IPS DF 4.7 (cell line): ENCODE results near the gene PRDM11.

Experiments used
- DNase-seq: peaks from one replicate; pipeline ENCODE4 v3.0.0-alpha.2; 2013; ENCODE audit warnings: low spot score; ENCODE audit errors: extremely low read depth

Gene PRDM11

DNA sequence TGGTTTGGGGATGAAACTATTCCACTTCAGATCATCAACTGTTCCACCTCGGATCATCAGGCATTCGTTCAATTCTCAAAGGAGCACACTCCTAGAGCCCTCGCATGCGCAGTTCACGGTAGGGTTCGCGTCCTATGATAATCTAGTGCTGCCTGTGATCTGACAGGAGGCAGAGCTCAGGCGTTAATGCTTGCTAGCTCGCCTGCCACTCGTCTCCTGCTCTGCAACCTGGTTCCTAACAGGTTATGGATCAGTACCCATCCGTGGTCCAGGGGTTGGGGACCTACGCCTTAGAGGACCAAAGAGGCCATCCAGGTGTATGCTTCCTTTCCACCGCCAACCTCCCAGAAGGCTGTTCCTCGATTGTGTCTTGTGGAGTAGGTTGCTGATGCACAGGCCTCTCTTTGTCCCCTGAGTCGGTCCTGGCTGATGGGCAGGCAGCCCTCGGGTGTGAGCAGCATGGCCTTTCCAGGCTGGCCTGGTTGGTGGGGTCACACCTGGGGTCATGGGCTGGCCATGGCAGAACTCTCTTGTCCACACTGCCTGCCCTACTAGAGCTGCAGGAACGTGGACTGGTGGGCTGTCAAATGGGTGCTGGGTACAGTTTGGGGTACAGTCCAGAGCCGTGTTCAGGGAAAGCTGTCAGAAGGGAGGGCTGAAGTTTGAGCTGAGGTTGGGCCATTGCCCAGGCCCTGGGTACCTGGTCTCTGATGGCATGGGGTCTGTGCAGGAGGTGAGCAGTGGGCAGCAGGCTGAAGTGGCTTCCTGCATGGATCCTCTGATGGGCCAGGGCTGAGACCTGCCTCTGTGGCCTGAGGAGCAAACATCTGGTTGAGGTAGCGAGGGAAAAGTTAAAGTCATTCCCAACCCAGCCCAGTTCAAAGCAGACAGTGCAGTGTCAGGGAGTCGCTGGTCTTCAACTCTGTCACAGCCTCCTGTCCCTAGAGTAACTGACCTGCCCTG lies 11.1 kb downstream of the PRDM11 start:
- no peak for DNase-seq

DNA sequence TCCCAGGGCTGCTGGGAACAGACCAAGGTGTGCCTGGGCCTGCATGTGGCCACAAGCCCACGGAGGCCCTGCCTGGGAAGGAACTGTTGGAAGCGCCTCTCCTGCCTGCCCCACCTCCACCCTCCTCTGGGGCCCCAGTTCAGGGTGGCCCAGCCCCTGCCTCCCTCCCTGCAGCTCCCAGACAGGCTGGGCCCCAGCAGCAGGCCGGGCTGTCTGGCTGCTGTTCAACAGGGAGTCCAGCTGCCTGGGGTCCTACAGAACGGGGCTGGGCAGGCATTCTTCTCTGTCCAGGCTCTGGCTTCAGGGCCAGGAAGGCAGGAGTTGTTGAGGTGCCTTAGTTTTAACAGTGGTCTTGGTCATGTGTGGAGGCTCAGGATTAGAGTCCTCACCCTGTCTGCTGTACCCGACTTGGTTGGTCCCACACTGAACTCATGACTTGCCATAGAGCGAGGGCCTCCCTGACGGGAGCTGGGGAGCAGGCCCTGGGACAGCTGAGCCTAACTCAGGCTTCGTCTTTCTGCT lies 11.8 kb downstream of the PRDM11 start:
- DNase-seq = no peak

DNA sequence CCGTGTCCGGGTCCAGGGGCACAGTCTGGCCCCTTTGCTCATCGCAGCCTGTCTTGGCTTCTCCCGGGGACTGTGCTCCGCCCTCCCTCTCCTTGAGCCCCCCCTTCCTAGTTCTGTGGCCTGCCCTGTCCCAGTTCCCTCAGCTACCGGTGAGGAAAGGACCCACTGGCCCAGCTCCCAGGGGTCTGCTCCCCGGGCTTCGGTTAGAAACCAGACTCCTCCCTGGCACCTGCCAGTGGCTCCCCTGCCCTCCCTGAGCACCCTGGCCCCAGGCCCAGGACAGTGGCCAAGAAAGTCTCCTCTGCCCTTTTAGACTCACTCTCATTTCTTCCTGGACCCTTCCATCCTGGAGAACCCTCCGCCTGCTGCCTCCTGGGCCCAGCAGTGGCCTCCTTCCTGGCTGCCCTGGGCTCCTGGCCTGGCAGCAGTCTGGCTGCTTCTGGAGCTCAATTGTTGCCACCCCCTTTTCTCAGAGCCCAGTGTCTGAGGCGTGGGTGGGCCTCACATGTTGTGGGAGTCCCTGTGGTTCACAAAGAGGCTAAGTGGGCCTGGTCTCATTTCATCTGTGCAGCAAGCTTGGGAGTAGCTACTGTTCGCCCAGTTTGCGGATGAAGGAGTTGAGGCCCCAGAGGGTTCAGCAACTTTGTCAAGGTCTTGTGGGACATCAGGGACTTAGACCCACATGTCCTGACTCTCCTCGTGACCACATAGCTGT lies 12.6 kb downstream of the PRDM11 start:
- no peak for DNase-seq

DNA sequence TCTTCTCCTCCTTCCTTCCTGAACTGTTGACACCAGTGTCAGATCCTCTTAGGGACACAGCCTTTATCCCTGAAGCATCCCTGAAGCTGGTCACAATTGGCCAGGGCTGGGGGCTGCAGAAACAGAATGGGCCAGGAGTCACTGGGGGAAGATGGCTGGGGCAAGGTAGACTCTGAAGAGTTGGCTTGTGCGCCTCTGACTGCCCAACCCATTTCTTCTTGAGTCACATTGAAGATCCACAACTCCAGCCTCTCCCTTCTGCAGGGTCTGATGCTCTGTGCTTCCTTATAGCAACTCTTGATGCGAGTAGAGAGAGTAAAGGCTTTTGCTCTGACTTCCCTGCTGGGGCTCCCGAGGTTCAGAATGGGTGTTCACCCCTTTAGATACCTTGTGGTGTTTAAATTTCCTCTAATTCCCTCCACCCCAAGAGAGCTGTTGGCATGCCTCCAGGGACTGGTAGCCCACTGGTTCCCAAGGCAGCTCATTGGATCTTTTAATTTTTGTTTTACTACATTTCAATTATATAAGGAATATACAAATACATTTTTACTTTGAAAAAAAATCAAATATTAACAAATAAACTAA lies 13.4 kb downstream of the PRDM11 start:
- no peak for DNase-seq

DNA sequence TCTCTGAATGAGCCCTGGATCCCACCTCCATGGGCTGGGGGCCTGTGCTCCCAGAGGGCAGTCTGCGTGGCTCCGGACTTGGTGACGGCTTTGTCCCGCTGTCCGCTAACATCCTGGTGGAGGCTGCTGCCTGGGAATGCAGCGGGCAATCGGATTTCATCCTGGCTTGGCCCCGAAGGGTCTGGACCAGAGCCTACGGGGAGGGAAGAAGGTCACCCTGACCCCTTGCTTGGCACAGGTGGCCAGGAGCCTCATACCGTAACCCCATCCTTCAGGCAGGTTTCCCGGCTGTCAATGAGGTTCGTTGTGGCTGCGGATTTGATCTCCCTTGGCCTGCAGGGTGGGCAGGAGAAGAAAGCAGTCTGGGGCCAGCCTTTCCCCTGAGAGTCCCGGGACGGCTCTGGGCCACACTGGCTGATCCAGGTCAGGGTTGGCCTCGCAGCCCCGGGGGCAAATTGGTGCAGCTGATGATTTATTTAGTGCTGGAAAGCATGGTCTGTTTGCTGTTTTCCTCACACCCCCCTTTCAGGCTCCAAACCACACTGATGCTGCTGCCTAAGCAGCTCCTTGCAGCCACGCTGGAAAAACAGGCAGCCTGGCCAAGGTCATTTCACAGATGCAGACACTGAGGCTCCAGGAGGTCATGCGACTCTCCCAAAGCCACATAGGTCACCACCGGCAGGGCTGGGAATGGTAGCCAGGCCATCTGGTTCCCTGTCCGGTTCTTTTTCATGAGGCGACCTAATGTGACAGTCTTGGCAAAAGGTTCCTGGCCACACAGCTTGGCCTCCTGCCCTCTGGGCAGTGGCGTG lies 15.0 kb downstream of the PRDM11 start:
- DNase-seq = no peak

DNA sequence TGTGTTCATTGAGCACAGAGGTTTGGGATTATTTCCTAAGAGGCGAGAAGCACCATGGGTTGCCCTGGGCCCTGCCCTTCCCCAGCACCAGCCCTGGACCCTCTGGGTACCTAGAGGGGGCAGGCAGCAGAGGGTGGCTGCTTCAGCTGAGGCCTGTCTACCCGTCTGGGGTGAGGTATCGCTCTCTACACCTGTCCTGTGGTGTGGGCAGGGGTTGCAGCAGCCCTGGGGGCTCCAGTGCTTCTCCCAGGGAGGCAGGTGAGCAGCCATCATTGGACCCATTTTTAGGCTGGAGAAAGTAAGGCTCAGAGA lies 15.6 kb downstream of the PRDM11 start:
- no peak for DNase-seq

DNA sequence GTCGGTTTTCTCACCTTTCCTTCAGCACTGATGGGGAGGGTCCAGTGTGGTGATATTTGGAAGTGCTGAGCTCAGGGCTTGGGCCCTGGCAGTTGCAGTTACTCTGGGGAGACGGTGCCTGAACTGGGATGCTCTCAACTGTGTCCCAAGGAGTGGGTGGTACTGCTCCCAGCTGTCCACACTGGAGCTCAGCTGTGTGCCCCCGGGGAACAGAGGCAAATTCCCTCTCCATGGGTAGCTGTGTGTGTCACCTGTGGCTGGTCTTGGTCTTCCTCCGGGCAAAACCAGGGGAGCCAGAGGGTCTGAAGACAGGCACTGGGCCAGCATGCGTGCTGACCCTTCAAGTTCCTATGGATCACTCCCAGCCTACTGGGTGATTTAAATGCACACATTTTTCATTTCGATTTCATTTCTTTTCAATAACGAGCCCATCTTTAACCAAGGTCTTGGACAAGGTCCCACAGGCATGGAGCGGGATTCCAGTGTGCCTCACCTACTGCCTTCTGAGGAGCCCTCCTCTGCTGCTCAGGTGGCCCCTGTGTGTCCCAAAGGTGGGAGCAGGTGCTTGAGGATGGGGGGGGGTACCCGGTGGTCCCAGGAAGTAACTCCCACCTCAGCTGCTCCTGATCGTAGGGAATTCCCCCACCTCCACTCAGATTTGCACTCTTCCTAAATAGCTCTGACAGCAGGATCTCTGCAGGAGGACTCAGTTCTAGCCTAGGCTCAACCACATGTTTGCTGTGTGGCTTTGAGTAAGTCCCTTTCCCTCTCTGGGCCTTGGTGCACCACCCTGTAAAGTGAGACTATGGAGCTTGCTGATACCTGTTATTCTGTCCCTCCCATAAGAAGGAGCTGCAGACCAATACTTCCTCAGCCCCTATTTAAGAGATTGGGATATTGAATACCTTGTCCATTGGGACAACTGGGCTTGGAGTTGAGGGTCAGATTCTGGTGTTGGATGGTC lies 16.8 kb downstream of the PRDM11 start:
- no peak for DNase-seq

DNA sequence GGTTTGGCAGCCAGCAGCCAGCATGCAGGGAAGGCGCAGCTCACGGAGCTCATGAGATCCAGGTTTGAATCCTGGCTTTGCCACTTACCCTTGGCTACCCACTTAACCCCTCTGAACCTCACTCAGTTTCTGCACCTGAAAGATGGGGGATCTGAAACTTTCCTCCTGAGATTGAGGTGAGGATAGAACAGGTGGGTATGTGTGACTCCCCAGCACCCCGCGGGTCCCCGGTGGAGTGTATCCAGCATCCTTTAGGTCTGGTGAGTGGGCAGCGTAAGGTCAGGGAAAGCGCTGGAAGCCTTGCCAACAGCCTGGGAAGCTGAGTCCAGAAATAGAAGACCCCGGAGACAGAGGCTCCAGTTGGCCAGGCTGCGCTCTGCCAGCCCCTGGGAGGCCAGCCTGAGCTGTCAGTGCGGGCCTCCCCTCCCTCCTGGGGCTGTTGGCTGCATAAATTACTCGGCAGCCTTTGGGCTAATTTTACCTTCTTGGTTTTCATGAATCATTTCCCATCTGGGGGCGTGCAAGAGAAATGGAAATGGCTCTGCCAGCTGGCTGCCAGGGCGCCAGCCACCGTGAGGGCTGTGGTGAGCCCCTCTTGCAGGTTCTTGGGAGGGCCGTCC lies 17.6 kb downstream of the PRDM11 start:
- no peak for DNase-seq

DNA sequence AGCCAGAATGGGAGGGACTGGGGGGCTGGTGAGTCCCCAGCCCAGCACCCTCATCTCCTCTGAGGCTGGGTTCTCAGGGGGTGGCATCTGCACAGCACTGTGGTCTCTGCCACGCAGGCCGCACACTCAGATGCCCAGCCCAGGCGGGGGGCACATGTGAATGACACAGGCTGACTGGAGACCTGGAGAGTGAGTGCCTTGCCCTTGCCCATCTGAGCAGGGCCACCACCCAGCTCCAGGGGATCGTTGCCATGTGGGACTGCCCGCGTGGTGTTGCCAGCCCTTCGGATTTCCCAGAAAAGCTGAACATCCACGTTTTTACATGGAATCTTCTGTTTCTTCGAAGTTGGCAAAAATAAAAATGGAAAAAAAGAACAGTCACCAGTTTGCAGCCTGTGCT lies 18.9 kb downstream of the PRDM11 start:
- DNase-seq = no peak

DNA sequence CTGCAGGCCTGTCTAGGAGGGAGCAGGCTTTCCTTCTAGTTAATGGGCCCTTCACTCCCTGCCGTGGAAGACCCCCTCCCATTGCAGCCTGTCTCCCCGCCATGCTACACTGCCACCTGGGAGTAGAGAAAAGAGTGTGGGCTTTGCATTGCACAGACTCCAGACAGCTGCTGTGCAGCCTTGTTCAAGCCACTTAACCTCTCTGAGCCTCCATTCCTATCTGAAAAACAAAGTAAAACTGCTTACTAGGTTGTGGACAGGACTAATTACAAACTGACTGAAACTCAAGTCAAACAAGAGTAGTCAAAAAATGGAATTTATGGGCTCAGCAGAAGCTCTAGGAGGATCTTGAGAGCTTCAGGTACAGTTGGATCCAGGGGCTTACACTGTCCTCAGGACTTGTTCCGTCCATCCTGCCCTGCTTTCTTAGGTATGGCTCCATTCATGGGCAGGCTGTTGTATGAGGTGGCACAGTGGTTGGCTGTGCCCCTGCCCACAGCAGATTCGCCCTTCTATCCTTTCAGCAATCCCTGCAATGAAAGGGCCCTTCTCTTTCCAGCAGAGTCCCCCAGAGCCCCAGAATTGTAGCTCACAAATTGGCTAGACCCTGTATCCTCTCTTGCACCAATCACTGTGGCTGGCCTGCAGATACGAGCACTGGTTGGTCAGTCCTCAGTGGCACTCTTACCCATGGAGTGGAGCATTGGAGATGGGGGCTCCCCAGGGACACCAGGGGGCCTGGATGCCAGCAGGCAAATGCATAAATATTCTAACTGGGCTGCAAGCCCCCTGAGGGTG lies 19.6 kb downstream of the PRDM11 start:
- DNase-seq = no peak

DNA sequence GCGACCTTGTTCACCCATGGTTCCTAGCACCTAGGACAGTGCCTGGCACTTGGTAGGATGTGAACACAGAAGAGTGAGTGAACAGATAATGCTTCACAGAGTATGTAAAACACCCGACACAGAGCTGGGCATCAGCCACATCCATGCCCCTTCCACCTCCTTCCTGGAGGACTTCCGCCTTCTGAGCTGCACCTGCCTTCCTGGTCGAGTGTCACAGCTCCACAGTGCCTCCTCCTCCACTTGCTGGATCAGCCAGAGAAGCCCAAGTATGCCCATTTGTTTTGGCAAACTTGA lies 20.1 kb downstream of the PRDM11 start:
- DNase-seq = no peak

DNA sequence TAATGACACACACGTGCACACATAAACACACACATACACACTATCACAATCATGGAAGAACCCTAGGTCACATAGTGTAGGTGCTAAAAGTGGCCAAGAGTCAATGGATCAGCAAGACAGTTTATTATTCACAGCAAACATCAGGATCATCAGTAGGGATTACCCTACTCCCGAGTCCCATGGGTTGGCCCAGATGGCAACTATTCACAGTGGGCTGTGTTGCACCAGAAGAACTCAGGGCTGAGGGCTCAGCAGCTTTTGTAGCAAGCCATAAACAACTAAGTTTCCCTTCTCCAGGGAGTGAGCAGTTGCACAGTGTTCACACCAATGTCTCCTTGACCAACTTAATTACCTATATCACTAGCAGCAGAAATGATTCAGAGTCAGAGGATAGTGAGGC lies 20.8 kb downstream of the PRDM11 start:
- DNase-seq = no peak

DNA sequence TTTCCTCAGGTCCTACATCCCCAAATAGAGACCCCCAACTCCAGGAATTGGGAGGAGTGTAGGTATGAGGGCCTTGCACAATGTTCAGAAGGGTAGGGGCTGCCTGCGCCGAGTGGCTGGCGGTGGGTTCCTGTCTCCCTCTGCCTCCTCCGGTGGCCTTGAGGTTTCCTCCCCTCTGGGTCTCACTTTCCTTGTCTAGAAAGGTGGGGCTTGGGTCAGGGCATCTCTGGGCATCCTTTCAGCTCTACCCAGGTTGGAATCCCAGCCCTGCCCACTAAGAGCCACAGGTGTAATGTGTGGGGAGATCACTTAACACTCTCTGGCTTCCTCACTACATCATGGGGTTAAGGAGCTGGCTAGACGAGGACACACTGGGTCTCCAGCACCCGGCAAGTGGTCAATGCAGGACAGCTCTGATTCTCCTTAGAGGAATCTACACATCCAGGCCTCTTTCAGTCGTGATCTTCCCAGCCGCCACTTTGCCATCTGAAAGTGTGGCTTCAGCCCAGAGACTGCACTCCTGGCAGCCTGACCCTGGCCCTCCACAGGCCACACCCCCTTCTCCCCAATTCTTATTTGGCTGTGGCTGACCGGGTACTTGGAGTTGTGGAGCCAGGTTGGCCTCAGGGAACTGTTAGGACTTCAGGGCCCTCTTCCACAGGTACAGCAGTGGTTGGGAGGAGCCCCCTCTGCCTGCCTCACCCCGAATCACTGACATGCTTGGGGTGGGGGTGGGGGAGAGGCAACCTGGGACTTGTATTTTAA lies 22.1 kb downstream of the PRDM11 start:
- no peak for DNase-seq

DNA sequence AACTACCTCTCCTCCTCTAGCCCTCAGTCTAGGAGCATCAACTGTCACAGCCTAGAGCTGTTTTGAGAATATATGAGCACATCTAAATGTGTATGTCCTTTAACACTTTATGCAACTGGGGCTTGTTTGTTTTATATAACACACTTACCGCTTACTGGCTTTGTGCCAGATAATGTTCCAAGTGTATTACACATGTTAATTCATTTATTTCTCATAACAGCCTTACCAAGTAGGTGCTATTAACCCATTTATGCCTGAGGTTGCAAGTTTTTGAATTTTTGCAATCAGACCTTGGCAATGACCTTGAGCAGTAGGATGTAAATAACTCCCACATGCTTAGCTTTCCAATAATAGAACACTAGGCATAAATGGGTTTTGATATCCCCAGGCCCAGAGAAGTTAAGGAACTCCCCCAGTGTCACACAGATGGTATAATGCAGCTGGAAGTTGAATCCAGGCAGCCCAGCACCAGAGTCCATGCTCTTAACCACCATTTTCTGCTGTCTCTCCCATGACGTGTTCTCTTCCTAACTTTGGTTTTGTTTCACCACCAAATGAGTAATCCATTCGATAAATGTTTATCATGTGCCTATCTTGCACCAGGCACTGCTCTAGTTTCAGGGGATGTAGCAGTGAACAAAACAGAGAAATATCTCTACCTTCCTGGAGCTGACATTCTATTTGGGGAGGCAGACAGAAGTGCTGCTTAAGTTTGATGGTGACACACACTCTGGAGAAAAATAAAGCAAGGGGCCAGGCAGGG lies 23.1 kb downstream of the PRDM11 start:
- no peak for DNase-seq

DNA sequence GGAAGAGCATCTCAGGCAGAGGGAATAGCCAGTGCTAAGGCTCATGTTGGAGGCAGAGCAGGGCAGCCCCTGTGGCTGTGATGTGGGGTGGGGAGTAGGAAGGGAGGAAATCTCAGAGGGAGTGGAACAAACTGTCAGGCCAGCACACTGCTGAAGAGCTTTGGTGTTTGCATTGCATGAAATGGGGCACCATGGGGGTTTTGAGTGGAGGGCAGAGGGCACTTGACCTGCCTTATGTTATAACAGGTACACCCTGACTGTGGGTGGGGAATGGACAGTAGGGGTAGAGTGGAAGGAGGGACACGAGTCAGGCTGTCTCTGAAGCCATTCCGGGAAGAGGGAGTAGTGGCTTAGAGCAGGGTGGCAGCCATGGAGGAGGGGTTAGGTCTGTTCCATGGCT lies 24.0 kb downstream of the PRDM11 start:
- no peak for DNase-seq

DNA sequence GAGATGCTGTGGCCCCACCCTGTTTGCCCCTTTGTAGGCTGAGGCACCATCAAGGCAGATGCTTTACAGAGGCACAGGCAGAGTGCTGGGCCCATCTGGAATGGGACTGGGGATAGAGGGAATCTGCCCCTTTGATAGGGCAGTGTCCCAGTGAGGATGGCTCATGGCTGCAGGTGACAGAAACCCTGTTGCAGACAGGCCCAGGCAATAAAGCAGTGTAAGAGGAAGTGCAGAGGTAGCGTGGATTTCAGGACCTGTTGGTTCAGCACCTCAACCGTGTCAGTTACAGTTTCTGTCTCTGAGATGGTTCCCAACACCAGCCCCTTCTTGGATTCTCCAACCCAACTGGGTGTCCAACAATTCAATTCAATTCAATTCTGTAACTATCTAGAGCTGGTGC lies 25.1 kb downstream of the PRDM11 start:
- no peak for DNase-seq

DNA sequence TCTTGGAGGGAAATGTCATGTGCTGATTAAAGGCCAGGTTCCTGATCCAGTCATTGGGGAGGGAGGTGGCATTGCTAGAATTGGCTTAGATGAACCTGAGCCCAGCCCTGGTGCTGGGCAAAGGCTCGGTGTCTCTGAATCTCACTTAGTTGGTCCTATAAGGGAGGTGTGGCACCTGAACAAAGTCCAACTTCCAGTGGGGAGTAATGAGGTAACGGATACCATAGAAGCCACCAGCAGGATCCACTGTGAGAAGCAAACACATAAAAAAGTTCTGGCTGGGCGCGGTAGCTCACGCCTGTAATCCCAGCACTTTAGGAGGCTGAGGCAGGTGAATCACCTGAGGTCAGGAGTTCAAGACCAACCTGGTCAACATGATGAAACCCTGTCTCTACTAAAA lies 26.6 kb downstream of the PRDM11 start:
- DNase-seq = no peak
